ENCODE data around the gene MST1R.

- no peak for TF ChIP-seq CTCF (IDR thresholded peaks at IDR 0.05)
- no peak for TF ChIP-seq POLR2A (IDR thresholded peaks at IDR 0.05)
These were observed 38.4 kb downstream of the MST1R start for GRCh38 chr3:49865198-49865784.

Data from right lobe of liver (tissue), 4 donors.